Bronchial epithelial cell (primary cell): ENCODE measurements around the gene ATG9A. TPM values are rescaled to one million over a fixed set of nuclear protein-coding genes. Genes with fewer than 3 reads are reported as not detected.

Source experiments
- DNase-seq: peaks from one replicate; pipeline ENCODE4 v3.0.0-alpha.2; 2010; ENCODE audit warnings: low read depth
- FAIRE-seq: peaks from 2 replicates; lab custom pipeline; 2011; peaks lifted over from hg19 to GRCh38; lab: Jason Lieb, UNC
- H3K27me3 ChIP-seq: 2 replicates; pipeline ENCODE4 v1.5.1; 2011; ENCODE audit warnings: low read length; ENCODE audit not compliant: control insufficient read depth, insufficient read depth
- H3K36me3 ChIP-seq: 2 replicates; pipeline ENCODE4 v1.5.1; 2011; ENCODE audit warnings: low read length; ENCODE audit not compliant: control insufficient read depth, insufficient read depth
- H3K4me3 ChIP-seq: 2 replicates; pipeline ENCODE4 v1.5.1; 2011; ENCODE audit warnings: mild to moderate bottlenecking, low read depth, low read length, control low read depth
- CTCF ChIP-seq: IDR thresholded peaks from 2 replicates; pipeline ENCODE4 v1.5.1; 2011; ENCODE audit warnings: mild to moderate bottlenecking, moderate library complexity, low read length, control low read depth, inconsistent platforms; ENCODE audit not compliant: insufficient read depth, severe bottlenecking
- total RNA-seq: library from RNA; depleted of rRNA; stranded (reverse); fragments of >200 nt; gene quantifications from 2 replicates; pipeline ENCODE4 v1.2.1, GENCODE V29; 2014

Gene ATG9A, protein sequence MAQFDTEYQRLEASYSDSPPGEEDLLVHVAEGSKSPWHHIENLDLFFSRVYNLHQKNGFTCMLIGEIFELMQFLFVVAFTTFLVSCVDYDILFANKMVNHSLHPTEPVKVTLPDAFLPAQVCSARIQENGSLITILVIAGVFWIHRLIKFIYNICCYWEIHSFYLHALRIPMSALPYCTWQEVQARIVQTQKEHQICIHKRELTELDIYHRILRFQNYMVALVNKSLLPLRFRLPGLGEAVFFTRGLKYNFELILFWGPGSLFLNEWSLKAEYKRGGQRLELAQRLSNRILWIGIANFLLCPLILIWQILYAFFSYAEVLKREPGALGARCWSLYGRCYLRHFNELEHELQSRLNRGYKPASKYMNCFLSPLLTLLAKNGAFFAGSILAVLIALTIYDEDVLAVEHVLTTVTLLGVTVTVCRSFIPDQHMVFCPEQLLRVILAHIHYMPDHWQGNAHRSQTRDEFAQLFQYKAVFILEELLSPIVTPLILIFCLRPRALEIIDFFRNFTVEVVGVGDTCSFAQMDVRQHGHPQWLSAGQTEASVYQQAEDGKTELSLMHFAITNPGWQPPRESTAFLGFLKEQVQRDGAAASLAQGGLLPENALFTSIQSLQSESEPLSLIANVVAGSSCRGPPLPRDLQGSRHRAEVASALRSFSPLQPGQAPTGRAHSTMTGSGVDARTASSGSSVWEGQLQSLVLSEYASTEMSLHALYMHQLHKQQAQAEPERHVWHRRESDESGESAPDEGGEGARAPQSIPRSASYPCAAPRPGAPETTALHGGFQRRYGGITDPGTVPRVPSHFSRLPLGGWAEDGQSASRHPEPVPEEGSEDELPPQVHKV
- total RNA-seq = 26.3 and 36.4 TPM in 2 replicates

GRCh38 chr2:219229305-219230058, at the start of gene ATG9A, which contains the start of gene ANKZF1:
TSS of gene ATG9A (minus strand) at chr2:219229636. CDS start at chr2:219228024, 1,612 bp downstream.
TSS of gene ANKZF1 (plus strand) at chr2:219229806. CDS start at chr2:219230258, 452 bp downstream.
- FAIRE-seq (peak; percentile 7), DNase-seq (peak; percentile 97)
- Histone ChIP-seq H3K4me3 (peak within 1 kb of the TSS; percentile 80), H3K27me3 (no peaks in the 10 kb centered on the region), H3K36me3 (peaks cover 29% of the 10 kb centered on the region)
- TF ChIP-seq CTCF = no peak

- H3K36me3 ChIP-seq = peaks cover 15% of the 10 kb centered on the region
- peak overlapping the region; percentile 9 for H3K4me3 ChIP-seq
- FAIRE-seq = no peak
- no peaks in the 10 kb centered on the region for H3K27me3 ChIP-seq
- no peak for TF ChIP-seq CTCF
- DNase-seq = no peak
Observed at GRCh38 chr2:219278655-219279150, 49.3 kb upstream of the ATG9A start.

GRCh38 chr2:219277703-219278654, 48.5 kb upstream of the ATG9A start:
- H3K4me3 ChIP-seq = no peak overlapping the region
- DNase-seq (peak; percentile 70), FAIRE-seq (no peak)

GRCh38 chr2:219274361-219274921, 45.0 kb upstream of the ATG9A start:
- TF ChIP-seq CTCF = no peak
- H3K4me3 ChIP-seq = peak overlapping the region; percentile 4
- H3K36me3 ChIP-seq = no peaks in the 10 kb centered on the region
- DNase-seq (peak; percentile 95), FAIRE-seq (peak; percentile 95)
- no peaks in the 10 kb centered on the region for H3K27me3 ChIP-seq

More at GRCh38 chr2:219277703-219278654, 48.5 kb upstream of the ATG9A start:
- TF ChIP-seq CTCF = peak; percentile 95
- no peaks in the 10 kb centered on the region for H3K27me3 ChIP-seq
- H3K36me3 ChIP-seq = peaks cover 15% of the 10 kb centered on the region
